Common myeloid progenitor, CD34-positive (primary cell): ENCODE measurements around the gene COL9A3.
A peak's percentile ranks its signal among the peaks of the same experiment; 100 is the strongest.

Experiments used
- CTCF ChIA-PET: fragments of 350-600 bp; sonication (Branson Sonifier 250); formaldehyde crosslinking; loops from one replicate; lab custom pipeline; 2021; ENCODE audit warnings: antibody characterized with exemption; lab: Charles Lee
- POLR2A ChIA-PET: fragments of 350-600 bp; sonication (Branson Sonifier 250); formaldehyde crosslinking; loops from one replicate; lab custom pipeline; 2021; ENCODE audit warnings: antibody characterized with exemption; lab: Charles Lee
- DNase-seq, 3 donors: peaks; one replicate each; pipeline versions ENCODE4 v3.0.0 to v3.0.0-alpha.2; 2013
- H3K27ac ChIP-seq, 2 experiments: 1 replicate in 1 of 2; 2 replicates in 1 of 2; pipeline ENCODE4 v1.7.0; 2013; ENCODE audit warnings: inconsistent platforms in 2 of 2, low read length in 2 of 2, mild to moderate bottlenecking in 2 of 2, low read depth in 1 of 2, moderate library complexity in 1 of 2; ENCODE audit not compliant: severe bottlenecking in 2 of 2, insufficient read depth in 1 of 2, poor library complexity in 1 of 2
- H3K27me3 ChIP-seq, 5 experiments: replicated peaks in 2 of 5; 1 replicate in 3 of 5; 2 replicates in 2 of 5; pipeline versions ENCODE4 v1.6.1 to v1.7.0; 2013; ENCODE audit warnings: low read length in 4 of 5, mild to moderate bottlenecking in 2 of 5, moderate library complexity in 2 of 5, inconsistent platforms in 1 of 5; ENCODE audit not compliant: insufficient read depth in 5 of 5, control insufficient read depth in 4 of 5
- H3K36me3 ChIP-seq, 4 experiments: 1 replicate in 2 of 4; 2 replicates in 2 of 4; pipeline versions ENCODE4 v1.6.1 to v1.7.0; 2013; ENCODE audit warnings: low read length in 3 of 4, control low read depth in 1 of 4, mild to moderate bottlenecking in 1 of 4; ENCODE audit not compliant: control insufficient read depth in 4 of 4, insufficient read depth in 4 of 4
- H3K4me1 ChIP-seq, 4 experiments: 1 replicate in 3 of 4; 2 replicates in 1 of 4; pipeline versions ENCODE4 v1.6.1 to v1.7.1; 2013; ENCODE audit warnings: low read length in 3 of 4, mild to moderate bottlenecking in 3 of 4, control low read depth in 1 of 4, inconsistent platforms in 1 of 4, moderate library complexity in 1 of 4; ENCODE audit not compliant: control insufficient read depth in 4 of 4, insufficient read depth in 4 of 4; ENCODE audit errors: control extremely low read depth in 1 of 4
- H3K4me3 ChIP-seq, 7 experiments: 1 replicate in 4 of 7; 2 replicates in 3 of 7; pipeline versions ENCODE4 v1.5.1 to v1.7.0; 2013; ENCODE audit warnings: mild to moderate bottlenecking in 7 of 7, low read length in 6 of 7, moderate library complexity in 6 of 7, inconsistent platforms in 2 of 7, low read depth in 2 of 7, control low read depth in 1 of 7; ENCODE audit not compliant: insufficient read depth in 4 of 7, control insufficient read depth in 1 of 7; ENCODE audit errors: extremely low read depth in 1 of 7
- H3K9me3 ChIP-seq, 5 experiments: 1 replicate in 4 of 5; 2 replicates in 1 of 5; pipeline versions ENCODE4 v1.6.1 to v1.7.1; 2013; ENCODE audit warnings: low read length in 4 of 5, mild to moderate bottlenecking in 2 of 5, inconsistent platforms in 1 of 5, low read depth in 1 of 5, moderate library complexity in 1 of 5; ENCODE audit not compliant: control insufficient read depth in 4 of 5, insufficient read depth in 2 of 5; ENCODE audit errors: control extremely low read depth in 1 of 5
- WGBS: methylation state at CpG from one replicate; pipeline ENCODE4 v1.1.5; 2013; ENCODE audit not compliant: insufficient coverage; 5-methylcytosine and 5-hydroxymethylcytosine counted together

The COL9A3 gene

GRCh38 chr20:62806383-62807050, 10.3 kb upstream of the COL9A3 start:
- Histone ChIP-seq H3K27ac (no peak overlapping the region), H3K9me3 (no peaks in the 10 kb centered on the region), H3K27me3 (no peaks in the 10 kb centered on the region), H3K36me3 (peaks cover 3 to 50% (median 28%) of the 10 kb centered on the region in 4 experiments), H3K4me3 (peak overlapping the region in 6 of 7 experiments; percentile 8 to 92 (median 86)), H3K4me1 (peaks cover 0 to 38% (median 23%) of the 10 kb centered on the region in 4 experiments)
- CTCF ChIA-PET: interaction anchor here (1.2 to 2.8 kb wide), 4 partner anchors 10 to 139 kb away, joined by 3 to 13 read pairs (median 6); partner anchors contain the start of gene MRGBP
- WGBS: 73% methylated on average over 9 of the region's 11 CpGs
- DNase-seq: no peak
- POLR2A ChIA-PET: no interaction called here

- ChIA-PET CTCF (interaction anchor here (0.8 to 3.1 kb wide), 13 partner anchors 8 to 191 kb away, joined by 3 to 13 read pairs (median 4); partner anchors contain the start of gene MRGBP), POLR2A (no interaction called here)
- WGBS: 90% methylated on average over 20 of the region's 23 CpGs
- Histone ChIP-seq H3K27me3 (no peaks in the 10 kb centered on the region), H3K4me1 (peaks cover 0 to 33% (median 23%) of the 10 kb centered on the region in 4 experiments), H3K9me3 (no peaks in the 10 kb centered on the region), H3K4me3 (no peak overlapping the region), H3K27ac (no peak overlapping the region), H3K36me3 (peaks cover 4 to 60% (median 33%) of the 10 kb centered on the region in 4 experiments)
- DNase-seq: no peak
These were observed 9.2 kb upstream of the COL9A3 start for GRCh38 chr20:62807444-62808210.

GRCh38 chr20:62808211-62808865, 8.5 kb upstream of the COL9A3 start:
- Histone ChIP-seq H3K9me3 (no peaks in the 10 kb centered on the region), H3K36me3 (peaks cover 5 to 63% (median 36%) of the 10 kb centered on the region in 4 experiments), H3K4me3 (no peak overlapping the region), H3K27me3 (no peaks in the 10 kb centered on the region), H3K4me1 (peaks cover 0 to 27% (median 22%) of the 10 kb centered on the region in 4 experiments), H3K27ac (no peak overlapping the region)
- DNase-seq: peak; percentile 59 to 72 (median 66)
- ChIA-PET CTCF (interaction anchor here (0.7 to 3.1 kb wide), 15 partner anchors 9 to 191 kb away, joined by 3 to 13 read pairs (median 4); partner anchors contain the start of genes COL9A3 and MRGBP), POLR2A (no interaction called here)
- 35% methylated on average over 14 of the region's 21 CpGs for WGBS

- POLR2A ChIA-PET: interaction anchor here (0.7 kb wide), 1 partner anchor 21 kb away, joined by 3 read pairs; no protein-coding TSS in a partner anchor
- peaks cover 0 to 4% (median under 1%) of the 10 kb centered on the region in 5 experiments for H3K27me3 ChIP-seq
- peaks cover 5 to 71% (median 42%) of the 10 kb centered on the region in 4 experiments for H3K36me3 ChIP-seq
- no peaks in the 10 kb centered on the region for H3K9me3 ChIP-seq
- DNase-seq: no peak
- CTCF ChIA-PET: interaction anchor here (0.8 to 3.1 kb wide), 8 partner anchors 8 to 193 kb away, joined by 4 to 10 read pairs (median 7); partner anchors contain the start of genes COL9A3 and MRGBP
- WGBS: 97% methylated on average over 19 of the region's 24 CpGs
- peaks cover 0 to 19% (median 15%) of the 10 kb centered on the region in 4 experiments for H3K4me1 ChIP-seq
- H3K4me3 ChIP-seq: no peak overlapping the region
- no peak overlapping the region for H3K27ac ChIP-seq
These were observed 7.1 kb upstream of the COL9A3 start for GRCh38 chr20:62809530-62810428.

GRCh38 chr20:62811320-62811719, 5.5 kb upstream of the COL9A3 start:
- no peak for DNase-seq
- Histone ChIP-seq H3K27me3 (peaks cover 0 to 19% (median 13%) of the 10 kb centered on the region in 5 experiments), H3K27ac (no peak overlapping the region), H3K36me3 (peaks cover 5 to 71% (median 42%) of the 10 kb centered on the region in 4 experiments), H3K4me1 (peaks cover 0 to 17% (median 13%) of the 10 kb centered on the region in 4 experiments), H3K4me3 (no peak overlapping the region), H3K9me3 (no peaks in the 10 kb centered on the region)
- CTCF ChIA-PET: interaction anchor here (2.5 kb wide), 1 partner anchor 14 kb away, joined by 8 read pairs; the partner anchor contains the start of gene MRGBP
- POLR2A ChIA-PET: no interaction called here
- WGBS: 98% methylated on average over 21 of the region's 21 CpGs

- Histone ChIP-seq H3K4me1 (peaks cover 0 to 18% (median 14%) of the 10 kb centered on the region in 4 experiments), H3K4me3 (no peak overlapping the region), H3K9me3 (no peaks in the 10 kb centered on the region), H3K27ac (no peak overlapping the region), H3K27me3 (peaks cover 0 to 23% (median 13%) of the 10 kb centered on the region in 5 experiments), H3K36me3 (peaks cover 5 to 68% (median 42%) of the 10 kb centered on the region in 4 experiments)
- DNase-seq: no peak
- ChIA-PET CTCF (interaction anchor here (2.5 kb wide), 1 partner anchor 15 kb away, joined by 8 read pairs; the partner anchor contains the start of gene MRGBP), POLR2A (no interaction called here)
- 87% methylated on average over 10 of the region's 10 CpGs for WGBS
These were observed 5.1 kb upstream of the COL9A3 start for GRCh38 chr20:62811720-62812119.
